HG02840 (cell line): ENCODE results near the gene UGT1A3.

ENCODE experiments used
- ATAC-seq: cut with Tn5 transposase; IDR thresholded peaks from one replicate; pipeline ENCODE4 v1.9.1; 2021; ENCODE audit warnings: mild to moderate bottlenecking, moderate library complexity, moderate number of reproducible peaks; ENCODE audit not compliant: unreplicated experiment, low FRiP score

UGT1A3 gene

DNA sequence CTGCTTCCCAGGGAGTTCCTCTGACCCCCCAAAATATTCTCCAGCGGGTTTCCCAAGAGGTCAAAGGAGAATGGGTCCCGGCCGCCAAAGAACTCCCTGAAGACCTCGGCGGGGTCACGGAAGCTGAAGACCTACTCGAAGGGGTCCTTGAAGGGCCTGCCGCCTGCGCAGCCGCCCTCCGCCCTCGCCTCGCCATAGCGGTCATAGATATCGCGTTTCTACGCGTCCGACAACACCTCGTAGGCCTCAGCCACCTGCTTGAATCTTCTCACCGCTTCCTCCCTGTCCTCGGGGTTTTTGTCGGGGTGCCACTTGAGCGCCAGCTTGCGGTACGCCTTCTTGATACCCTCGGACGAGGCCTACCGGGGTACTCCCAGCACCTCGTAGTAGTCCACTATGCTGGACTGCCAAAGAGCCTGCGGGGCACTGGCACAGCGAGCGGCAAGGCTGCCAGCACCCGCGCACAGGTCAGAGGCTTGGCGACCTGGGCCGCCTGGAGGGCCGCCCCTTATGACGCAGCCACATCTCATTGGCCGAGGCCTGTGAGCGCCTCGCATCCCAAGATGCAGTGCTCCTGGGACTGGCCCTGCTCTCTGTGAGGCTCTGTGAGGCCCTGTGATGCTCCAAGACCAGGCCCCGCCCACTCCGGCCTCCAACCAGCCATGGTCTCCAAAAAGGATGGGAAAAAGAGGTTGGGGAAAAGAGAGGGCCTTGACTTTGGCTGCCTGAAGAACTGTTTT, 26.2 kb downstream of the UGT1A3 start:
- no peak for ATAC-seq

DNA sequence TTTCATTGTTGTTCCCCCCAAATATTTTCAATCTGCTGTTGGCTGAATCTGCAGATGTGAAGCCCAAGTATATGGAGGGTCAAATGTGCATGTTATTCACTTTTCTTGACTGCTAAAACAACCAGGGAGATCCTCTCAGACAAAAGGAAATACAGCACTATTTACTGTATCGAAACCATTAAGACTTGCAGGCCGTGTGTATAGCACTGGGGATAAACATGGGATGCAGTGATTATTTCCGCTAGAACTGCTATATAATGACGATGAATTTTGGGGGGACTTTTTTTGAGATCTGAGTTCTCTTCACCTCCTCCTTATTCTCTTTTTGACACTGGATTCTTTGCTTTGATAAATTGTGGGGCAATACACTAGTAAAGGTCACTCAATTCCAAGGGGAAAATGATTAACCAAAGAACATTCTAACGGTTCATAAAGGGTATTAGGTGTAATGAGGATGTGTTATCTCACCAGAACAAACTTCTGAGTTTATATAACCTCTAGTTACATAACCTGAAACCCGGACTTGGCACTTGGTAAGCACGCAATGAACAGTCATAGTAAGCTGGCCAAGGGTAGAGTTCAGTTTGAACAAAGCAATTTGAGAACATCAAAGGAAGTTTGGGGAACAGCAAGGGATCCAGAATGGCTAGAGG, 27.7 kb downstream of the UGT1A3 start:
- ATAC-seq, result no peak

DNA sequence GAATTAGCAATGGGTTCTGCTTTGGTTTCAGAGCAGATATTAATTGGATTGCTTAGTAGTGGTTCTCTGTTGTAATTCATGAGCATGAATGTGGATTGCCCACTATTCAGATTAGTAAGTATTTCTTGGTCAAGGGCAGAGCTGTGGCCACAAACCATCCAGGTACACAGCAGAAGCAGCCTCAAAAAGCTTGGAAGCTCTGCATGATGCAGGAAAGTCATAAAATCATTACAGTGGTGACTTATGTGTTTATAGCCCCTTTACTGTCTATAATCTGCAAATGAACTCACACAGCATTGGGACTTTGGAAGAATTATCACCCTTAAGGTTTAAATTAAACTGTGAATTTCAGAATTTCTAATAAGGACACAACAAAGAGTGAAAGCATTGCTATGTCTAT, 29.3 kb downstream of the UGT1A3 start:
- ATAC-seq, result no peak

DNA sequence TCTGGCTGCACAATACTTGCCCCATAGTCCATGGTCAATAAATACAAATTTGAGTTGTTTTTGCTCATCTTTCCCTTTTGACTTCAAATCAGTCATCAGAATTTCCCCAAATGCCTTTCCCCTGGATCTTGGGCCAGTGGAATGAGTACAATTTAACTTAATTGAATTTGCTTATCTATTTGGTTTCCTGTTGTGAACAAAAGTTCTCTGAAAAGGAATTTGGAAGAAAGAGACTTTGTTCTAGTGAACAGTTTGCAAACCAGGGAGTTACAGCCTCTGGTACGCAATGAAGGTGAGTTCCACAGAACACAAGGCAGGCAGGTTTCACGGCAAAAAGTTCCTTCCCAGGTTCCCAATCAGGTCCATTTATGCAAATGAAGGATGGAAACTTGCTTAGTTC, 30.0 kb downstream of the UGT1A3 start:
- no peak for ATAC-seq

DNA sequence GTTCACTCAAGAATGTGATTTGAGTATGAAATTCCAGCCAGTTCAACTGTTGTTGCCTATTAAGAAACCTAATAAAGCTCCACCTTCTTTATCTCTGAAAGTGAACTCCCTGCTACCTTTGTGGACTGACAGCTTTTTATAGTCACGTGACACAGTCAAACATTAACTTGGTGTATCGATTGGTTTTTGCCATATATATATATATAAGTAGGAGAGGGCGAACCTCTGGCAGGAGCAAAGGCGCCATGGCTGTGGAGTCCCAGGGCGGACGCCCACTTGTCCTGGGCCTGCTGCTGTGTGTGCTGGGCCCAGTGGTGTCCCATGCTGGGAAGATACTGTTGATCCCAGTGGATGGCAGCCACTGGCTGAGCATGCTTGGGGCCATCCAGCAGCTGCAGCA, 31.2 kb downstream of the UGT1A3 start, which contains the start of gene UGT1A1:
Gene UGT1A1 (plus strand): TSS at position 228 of the 400 bp plus-strand sequence. CDS start 18 bp downstream, at position 246.
- ATAC-seq, result no peak

DNA sequence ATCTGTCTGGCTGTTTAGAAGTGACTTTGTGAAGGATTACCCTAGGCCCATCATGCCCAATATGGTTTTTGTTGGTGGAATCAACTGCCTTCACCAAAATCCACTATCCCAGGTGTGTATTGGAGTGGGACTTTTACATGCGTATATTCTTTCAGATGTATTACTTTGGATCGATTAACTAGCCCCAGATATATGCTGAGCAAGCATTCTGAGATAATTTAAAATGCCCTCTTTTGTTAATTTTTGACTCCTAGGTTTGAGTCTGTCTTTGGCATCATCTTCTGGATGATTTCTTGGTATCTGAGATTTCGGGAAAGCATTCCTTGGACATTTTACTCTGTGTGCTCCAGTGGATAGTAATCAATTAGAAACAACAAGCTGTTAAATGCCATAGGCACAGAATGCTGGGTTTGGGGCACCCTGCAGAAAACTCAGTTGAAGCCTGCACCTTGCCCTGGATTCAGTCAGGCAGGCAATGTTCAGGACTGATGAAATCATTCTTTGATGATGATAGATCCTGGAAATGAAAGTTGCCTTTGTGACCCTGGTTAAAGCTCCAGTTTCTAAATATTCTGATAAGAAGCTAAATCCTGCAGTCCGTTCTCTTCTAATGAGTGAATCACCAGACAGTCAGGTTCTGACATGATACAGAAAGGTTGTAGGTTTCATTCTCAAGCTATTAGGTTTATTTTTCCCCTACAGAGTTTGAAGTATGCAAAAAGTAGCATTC, 32.4 kb downstream of the UGT1A3 start:
- no peak for ATAC-seq

DNA sequence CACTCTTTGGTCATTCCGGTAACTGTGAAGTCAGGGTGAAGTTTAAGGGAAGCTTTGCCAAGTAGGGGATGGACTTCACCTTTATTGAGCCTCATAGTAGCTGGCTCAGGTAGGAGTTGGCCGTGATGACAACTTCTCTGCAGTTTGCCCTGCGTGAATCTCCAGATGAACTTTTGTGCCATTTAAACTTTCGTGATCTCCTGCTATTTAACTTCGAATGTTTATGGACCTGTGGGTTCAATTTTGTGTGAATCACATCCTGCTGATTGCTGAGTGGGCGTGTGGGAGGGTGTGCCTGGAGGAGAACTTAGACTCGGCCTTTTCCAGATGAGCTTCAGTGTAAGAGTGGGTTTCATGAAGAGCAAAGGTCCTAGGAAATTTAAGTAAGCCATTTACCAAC, 35.4 kb downstream of the UGT1A3 start:
- no peak for ATAC-seq

DNA sequence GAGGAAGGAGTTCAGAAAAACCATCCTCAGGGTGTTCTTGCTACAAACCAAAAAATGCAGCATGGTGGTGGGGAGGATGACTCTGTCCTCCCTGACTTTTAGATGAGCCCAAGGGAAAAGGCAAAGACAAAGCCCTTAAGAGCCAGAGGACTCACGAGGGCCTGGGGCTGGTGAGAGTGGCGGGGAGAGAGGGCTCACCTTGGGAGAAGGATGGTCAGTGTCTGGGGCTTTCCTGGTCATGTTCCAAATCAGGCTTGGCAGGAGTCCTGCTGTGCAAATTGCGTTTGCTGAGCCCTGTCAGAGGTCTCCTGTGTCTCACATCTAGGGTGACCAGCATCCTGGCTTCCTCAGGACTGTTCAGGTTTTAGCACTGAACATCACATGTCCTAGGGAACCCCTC, 35.9 kb downstream of the UGT1A3 start:
- ATAC-seq, result no peak

DNA sequence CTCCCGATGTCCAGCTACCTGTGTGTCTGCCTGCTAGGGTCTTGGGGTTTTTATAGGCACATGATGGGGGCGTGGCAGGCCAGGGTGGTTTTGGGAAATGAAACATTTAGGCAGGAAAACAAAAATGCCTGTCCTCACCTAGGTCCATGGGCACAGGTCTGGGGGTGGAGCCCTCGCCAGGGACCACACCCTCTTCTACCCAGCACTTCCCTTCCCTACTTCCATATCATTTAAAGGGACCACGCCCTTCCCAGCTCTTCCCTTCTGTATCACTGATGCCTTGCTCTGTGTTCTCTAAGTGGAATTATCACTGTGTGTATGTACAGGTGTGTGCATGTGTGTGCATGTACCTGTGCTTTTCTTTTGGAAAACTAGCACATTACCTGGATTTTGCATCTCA, 37.6 kb downstream of the UGT1A3 start:
- no peak for ATAC-seq

DNA sequence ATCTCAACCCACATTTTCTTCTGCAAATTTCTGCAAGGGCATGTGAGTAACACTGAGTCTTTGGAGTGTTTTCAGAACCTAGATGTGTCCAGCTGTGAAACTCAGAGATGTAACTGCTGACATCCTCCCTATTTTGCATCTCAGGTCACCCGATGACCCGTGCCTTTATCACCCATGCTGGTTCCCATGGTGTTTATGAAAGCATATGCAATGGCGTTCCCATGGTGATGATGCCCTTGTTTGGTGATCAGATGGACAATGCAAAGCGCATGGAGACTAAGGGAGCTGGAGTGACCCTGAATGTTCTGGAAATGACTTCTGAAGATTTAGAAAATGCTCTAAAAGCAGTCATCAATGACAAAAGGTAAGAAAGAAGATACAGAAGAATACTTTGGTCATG, 39.2 kb downstream of the UGT1A3 start:
- ATAC-seq, result no peak

DNA sequence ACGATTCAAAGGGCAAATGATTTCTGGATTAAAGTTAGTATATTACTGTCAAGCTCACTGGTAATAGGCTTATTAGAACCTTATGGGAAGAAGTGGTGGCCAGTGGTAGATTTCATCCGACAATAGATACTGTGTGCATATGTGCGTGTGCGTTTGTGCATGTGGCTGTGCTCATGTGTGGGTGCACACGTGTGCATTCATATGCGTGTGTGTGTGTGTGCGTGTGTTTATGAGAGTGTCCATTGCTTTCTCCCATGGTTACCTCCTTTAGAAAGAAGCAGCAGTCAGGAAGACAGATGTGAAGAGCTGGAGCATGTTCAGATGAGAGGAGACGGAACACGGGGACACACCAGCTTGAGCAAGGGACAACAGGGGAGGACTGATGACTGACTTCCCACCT, 40.4 kb downstream of the UGT1A3 start:
- no peak for ATAC-seq

DNA sequence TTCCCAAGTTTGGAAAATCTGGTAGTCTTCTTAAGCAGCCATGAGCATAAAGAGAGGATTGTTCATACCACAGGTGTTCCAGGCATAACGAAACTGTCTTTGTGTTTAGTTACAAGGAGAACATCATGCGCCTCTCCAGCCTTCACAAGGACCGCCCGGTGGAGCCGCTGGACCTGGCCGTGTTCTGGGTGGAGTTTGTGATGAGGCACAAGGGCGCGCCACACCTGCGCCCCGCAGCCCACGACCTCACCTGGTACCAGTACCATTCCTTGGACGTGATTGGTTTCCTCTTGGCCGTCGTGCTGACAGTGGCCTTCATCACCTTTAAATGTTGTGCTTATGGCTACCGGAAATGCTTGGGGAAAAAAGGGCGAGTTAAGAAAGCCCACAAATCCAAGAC, 43.3 kb downstream of the UGT1A3 start:
- no peak for ATAC-seq

DNA sequence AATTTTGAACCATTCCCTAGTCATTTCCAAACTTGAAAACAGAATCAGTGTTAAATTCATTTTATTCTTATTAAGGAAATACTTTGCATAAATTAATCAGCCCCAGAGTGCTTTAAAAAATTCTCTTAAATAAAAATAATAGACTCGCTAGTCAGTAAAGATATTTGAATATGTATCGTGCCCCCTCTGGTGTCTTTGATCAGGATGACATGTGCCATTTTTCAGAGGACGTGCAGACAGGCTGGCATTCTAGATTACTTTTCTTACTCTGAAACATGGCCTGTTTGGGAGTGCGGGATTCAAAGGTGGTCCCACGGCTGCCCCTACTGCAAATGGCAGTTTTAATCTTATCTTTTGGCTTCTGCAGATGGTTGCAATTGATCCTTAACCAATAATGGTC, 43.7 kb downstream of the UGT1A3 start:
- no peak for ATAC-seq

DNA sequence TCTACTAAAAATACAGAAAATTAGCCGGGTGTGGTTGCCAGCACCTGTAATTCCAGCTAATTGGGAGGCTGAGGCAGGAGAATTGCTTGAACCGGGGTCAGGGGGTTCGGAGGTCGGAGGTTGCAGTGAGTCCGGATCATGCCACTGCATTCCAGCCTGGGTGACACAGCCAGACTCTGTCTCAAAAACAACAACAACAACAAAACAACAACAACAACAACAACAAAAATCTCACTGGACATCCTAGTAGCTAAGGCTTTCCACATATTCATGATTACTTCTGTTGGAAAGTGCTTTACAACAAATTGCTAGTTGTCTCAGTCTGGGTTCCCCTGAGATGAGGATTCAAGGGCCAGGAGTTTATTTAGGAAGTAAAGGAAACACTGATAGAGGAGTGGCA, 45.0 kb downstream of the UGT1A3 start:
- no peak for ATAC-seq

DNA sequence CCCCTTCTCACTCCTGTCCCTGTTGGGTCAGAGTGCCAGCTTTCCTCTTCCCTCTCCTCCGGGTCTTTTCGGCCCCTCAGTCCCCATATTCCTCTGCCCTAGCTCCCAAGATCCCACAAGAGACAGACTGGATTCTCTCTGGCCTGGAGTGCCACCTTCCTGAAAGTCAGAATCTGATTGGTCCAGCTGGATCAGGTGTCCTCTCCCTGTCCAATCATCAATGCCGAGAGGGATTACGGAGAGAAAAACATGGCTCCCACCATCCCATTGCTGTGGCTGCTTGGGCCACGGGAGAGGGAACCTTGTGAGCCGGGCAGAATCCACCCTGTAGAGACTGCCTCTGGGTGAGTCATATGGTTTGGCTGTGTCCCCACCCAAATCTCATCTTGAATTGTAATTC, 46.6 kb downstream of the UGT1A3 start:
- ATAC-seq, result no peak

DNA sequence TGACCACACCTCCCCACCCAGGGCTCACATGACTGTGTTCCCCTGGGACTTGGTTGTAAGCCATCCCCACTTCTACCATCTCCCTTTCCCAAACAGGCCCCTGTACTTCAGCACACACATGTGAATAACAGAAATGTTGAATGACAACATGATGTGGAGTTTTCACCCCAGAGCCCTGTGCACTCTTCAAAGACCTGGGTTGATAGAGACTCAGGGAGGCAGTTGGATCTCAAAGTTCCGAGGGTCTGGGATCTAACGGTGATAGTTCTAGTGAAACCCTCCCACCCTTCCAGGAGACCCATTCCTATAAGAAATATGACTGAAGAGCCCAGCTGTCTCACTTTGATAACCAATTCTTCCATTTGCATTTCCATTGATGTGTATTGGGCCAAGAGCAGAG, 49.2 kb downstream of the UGT1A3 start, which contains the start of gene MROH2A:
Gene MROH2A (plus strand): TSS at position 301 of the 400 bp plus-strand sequence. CDS start 1,029 bp downstream, outside the sequence.
- no peak for ATAC-seq

DNA sequence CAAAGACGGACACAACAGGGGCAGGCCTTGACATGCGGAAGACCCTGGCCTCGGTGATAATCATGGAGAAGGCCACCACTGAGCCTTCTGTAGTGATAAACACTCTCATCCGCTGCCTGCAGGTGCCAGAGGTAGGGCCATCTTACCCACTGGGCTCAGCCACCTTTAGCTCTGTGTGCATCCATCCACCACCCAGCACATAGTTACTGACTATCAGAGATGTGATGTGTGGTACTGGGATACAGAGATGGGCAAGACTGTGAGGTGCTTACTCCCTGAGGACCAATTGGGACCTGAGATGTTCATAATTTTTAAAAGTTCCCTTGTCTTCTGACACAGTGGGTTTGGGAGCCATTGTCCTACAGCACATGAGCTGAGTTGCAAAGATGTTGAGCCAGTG, 50.9 kb downstream of the UGT1A3 start:
- ATAC-seq, result no peak

DNA sequence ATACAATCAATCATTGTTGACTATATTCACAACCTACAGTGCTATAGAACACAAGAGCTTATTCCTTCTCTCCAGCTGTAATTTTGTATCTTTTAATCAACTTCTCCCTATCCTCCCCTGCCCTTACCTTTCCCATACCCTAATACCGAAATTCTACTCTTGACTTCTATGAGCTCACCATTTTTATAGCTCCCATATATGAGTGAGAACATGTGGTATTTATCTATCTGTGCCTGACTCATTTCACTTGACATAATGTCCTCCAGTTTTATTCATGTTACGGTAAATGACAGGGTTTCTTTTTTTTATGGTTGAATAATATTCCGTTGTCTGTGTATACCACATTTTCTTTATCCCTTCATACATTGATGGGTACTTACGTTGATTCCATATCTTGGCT, 51.9 kb downstream of the UGT1A3 start:
- no peak for ATAC-seq

DNA sequence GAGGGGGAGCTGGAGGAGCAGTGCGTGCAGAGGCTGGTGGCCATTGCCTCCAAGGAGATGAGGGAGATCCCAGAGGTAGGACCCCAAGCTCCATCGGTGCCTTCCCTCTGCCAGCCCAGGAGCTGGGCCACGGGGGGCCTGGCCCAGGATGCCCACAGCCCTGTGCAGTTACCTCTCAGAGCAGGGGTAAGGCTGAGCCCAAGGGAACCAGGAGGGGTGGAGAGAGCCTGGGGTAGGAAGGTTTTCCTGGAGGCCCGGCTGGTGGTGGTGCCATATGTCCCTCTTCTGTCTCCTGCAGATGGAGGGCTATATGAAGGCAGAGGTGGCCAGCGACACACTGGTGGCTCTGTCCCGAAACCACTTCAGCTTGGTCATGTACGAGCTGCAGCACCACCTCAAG, 60.7 kb downstream of the UGT1A3 start:
- no peak for ATAC-seq

DNA sequence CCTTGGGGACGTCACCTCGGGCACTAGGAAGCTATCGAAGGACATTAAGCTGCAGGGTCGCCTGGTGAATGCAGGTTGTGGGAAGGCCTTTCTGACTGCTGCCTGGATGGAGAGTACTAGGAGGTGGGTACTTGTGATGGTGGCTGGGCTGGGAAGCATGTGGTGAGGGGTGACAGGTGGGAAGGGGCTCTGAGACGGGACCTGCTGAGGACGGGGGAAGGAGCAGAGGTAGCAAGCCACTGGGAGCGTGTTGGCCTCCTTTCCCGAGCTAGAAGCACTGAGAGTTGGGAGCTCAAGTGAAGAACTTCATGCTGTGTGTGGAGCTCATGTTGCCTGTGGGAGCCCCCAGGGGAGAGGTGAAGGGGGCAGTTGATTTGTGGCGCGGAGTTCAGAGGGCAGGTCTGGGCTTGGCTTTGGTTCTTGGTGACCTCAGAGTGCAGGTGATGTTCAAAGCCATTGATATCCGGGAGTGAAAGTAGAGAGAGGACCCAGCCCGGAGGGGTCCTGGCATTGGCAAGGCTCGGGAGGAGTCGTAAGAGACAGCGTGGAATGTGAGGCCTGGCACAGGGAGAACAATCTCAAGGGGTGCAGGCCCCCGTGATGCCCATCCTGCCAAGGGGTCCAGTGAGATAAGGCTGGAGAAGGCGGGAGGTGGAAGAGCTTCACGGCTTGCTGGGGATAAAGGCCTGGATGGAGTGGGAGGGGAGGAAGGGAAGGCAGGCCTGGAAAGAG, 62.5 kb downstream of the UGT1A3 start:
- no peak for ATAC-seq

DNA sequence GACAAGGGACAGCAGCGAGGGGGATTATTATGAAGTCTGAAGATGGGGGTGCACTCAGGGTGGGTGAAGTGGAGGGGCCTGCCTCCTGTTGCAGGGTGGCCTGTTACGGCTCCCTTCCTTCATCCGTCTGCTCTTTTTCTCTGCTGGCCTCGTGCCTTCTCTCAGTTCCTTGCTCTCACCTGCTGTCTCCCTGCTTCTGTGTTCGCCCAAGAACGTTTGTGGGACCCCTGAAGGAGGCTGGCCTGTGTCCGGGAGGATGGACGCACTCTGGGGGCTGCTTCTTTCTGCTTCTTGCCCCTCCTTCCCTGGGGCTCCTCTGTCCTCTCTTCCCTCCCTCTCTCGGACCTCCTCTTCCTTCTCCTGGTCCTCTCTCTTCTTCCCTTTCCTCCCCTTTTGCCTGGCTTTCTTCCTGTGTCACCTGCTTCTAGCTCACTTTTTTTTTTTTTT, 63.1 kb downstream of the UGT1A3 start:
- ATAC-seq, result no peak
